Right cardiac atrium (tissue), 5 donors: ENCODE results near the gene SRP68. TPM values are rescaled to one million over a fixed set of nuclear protein-coding genes. Genes with fewer than 3 reads are reported as not detected.
"Not testable (repeated sequence)": the region's sequence is repeated elsewhere in the genome, so short reads cannot be mapped to it uniquely, and the experiment has no call there.

Experiments used
- ATAC-seq, 2 donors: fragments of 200-7000 bp; cut with Tn5 transposase; one replicate each; pipeline versions ENCODE4 v1.8.0 to v1.9.1; 2020; ENCODE audit warnings: moderate library complexity in 2 of 2, mild to moderate bottlenecking in 1 of 2
- DNase-seq, 3 donors: peaks; one replicate each; pipeline ENCODE4 v3.0.0-alpha.2; 2020
- H3K27ac ChIP-seq: one replicate; pipeline ENCODE4 v1.5.1; 2013; ENCODE audit warnings: mild to moderate bottlenecking, low read length, control low read depth, moderate library complexity
- H3K27me3 ChIP-seq: one replicate; pipeline ENCODE4 v1.6.1; 2013; ENCODE audit not compliant: control insufficient read depth, insufficient read depth
- H3K4me1 ChIP-seq: one replicate; pipeline ENCODE4 v1.6.1; 2013; ENCODE audit warnings: low read length; ENCODE audit not compliant: control insufficient read depth, insufficient read depth
- H3K4me3 ChIP-seq: one replicate; pipeline ENCODE4 v1.5.1; 2013; ENCODE audit warnings: low read length, control low read depth
- H3K9me3 ChIP-seq: one replicate; pipeline ENCODE4 v1.6.1; 2013; ENCODE audit warnings: low read length; ENCODE audit not compliant: control insufficient read depth
- WGBS: extraction: QIAGEN DNeasy Blood & Tissue Kit; methylation state at CpG from one replicate; pipeline ENCODE4 v1.1.7; 2013; 5-methylcytosine and 5-hydroxymethylcytosine counted together
- intact Hi-C, 4 donors: fragments of 100-400 bp; cut with DNase I; formaldehyde crosslinking; loops; one replicate each; pipeline versions ENCODE4 v1.11.0 to v1.14.0; 2022 to 2023
- polyA plus RNA-seq: library from polyadenylated mRNA; stranded (reverse); fragments of 200-250 nt; gene quantifications from one replicate; pipeline ENCODE4 v1.2.3, GENCODE V29; 2013
- total RNA-seq, 4 donors: library from RNA; stranded (reverse); fragmentation: NEBNext Ultra II Directional; extraction: Animal tissue kit (Norgen Biotek cat#: 25700); gene quantifications; one replicate each; pipeline ENCODE4 v1.2.1, GENCODE V29; 2021
- donor health status: healthy with polysubstance abuse.
- donor health status: DM: no; HTN: yes; CAD: no.
- donor health status: DM: no; HTN: no; CAD: no.
- donor health status: DM: no; HTN: yes; CAD: no; lungs with severe emphysema.
- donor health status: DM: yes; HTN: yes; CAD: no.

SRP68 gene
- total and polyA plus RNA-seq, 5 donors, result 34.6 to 63.5 (median 61.3) TPM

- WGBS, result 2% methylated on average over 48 of the region's 48 CpGs
- intact Hi-C loops, result no loop called here
- no peak overlapping the region for H3K4me3 ChIP-seq
- no peak for ATAC-seq
- no peaks in the 10 kb centered on the region for H3K4me1 ChIP-seq
- no peaks in the 10 kb centered on the region for H3K9me3 ChIP-seq
- peak in 1 of 3 donors; percentile 67 for DNase-seq
- H3K27me3 ChIP-seq, result no peaks in the 10 kb centered on the region
- H3K27ac ChIP-seq, result no peak overlapping the region
Measured at GRCh38 chr17:76075364-76076145, 3.2 kb upstream of the SRP68 start.

- DNase-seq (no peak), ATAC-seq (no peak)
- no peak within 1 kb of the TSS for H3K4me3 ChIP-seq
- H3K27me3 ChIP-seq, result no peaks in the 10 kb centered on the region
- no peaks in the 10 kb centered on the region for H3K4me1 ChIP-seq
- intact Hi-C loops, result no loop called here
- H3K9me3 ChIP-seq, result no peaks in the 10 kb centered on the region
- WGBS, result 2% methylated on average over 92 of the region's 92 CpGs
- H3K27ac ChIP-seq, result no peak within 1 kb of the TSS
Measured at GRCh38 chr17:76074390-76075363, 2.4 kb upstream of the SRP68 start, which contains the start of gene GALR2. Gene GALR2 (plus strand): TSS chr17:76074781. CDS start chr17:76074884, 103 bp downstream.

- ATAC-seq, result no peak
- peak overlapping the region; percentile 76 for H3K4me3 ChIP-seq
- H3K27ac ChIP-seq, result peak overlapping the region; percentile 10
- WGBS, result 13% methylated on average over 15 of the region's 15 CpGs
- no peaks in the 10 kb centered on the region for H3K9me3 ChIP-seq
- intact Hi-C loops, result loop anchor here in 1 of 4 donors (2.0 kb wide), 1 partner anchor 19 kb away; no protein-coding TSS in a partner anchor
- DNase-seq, result no peak
- H3K27me3 ChIP-seq, result no peaks in the 10 kb centered on the region
- H3K4me1 ChIP-seq, result no peaks in the 10 kb centered on the region
Measured at GRCh38 chr17:76071531-76072147, 678 bp downstream of the SRP68 start.

GRCh38 chr17:76065775-76066174 lies 6.5 kb downstream of the SRP68 start:
- Histone ChIP-seq H3K27ac (no peak overlapping the region), H3K9me3 (no peaks in the 10 kb centered on the region), H3K27me3 (no peaks in the 10 kb centered on the region), H3K4me1 (no peaks in the 10 kb centered on the region), H3K4me3 (no peak overlapping the region)
- no peak for DNase-seq
- ATAC-seq, result no peak
- intact Hi-C loops, result no loop called here
- 89% methylated on average over 4 of the region's 4 CpGs for WGBS

- WGBS, result 87% methylated on average over 15 of the region's 15 CpGs
Measured at GRCh38 chr17:76063875-76064546, 8.3 kb downstream of the SRP68 start.

DNA sequence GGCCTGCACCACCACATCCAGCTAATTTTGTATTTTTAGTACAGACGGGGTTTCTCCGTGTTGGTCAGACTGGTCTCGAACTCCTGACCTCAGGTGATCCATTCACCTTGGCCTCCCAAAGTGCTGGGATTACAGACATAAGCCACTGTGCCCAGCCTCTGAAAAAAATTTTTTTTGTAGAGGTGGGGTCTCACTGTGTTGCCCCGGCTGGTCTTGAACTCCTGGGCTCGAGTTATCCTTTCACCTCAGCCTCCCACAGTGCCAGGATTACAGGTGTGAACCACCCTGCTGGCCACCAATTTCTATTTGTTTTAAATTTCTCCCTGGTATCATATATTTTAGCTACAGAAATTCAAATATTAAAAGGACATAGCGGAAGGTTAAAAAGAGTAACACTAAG lies 14.1 kb downstream of the SRP68 start:
- H3K4me3 ChIP-seq, intact Hi-C loops, ATAC-seq, H3K27me3 ChIP-seq, DNase-seq, H3K9me3 ChIP-seq, H3K27ac ChIP-seq, H3K4me1 ChIP-seq: not testable (repeated sequence)
- 89% methylated on average over 6 of the region's 6 CpGs for WGBS

More at GRCh38 chr17:76063875-76064546, 8.3 kb downstream of the SRP68 start:
- DNase-seq, result no peak
- Histone ChIP-seq H3K4me1 (no peaks in the 10 kb centered on the region), H3K27me3 (no peaks in the 10 kb centered on the region), H3K4me3 (no peak overlapping the region), H3K9me3 (no peaks in the 10 kb centered on the region), H3K27ac (no peak overlapping the region)
- no peak for ATAC-seq
- intact Hi-C loops, result no loop called here

DNA sequence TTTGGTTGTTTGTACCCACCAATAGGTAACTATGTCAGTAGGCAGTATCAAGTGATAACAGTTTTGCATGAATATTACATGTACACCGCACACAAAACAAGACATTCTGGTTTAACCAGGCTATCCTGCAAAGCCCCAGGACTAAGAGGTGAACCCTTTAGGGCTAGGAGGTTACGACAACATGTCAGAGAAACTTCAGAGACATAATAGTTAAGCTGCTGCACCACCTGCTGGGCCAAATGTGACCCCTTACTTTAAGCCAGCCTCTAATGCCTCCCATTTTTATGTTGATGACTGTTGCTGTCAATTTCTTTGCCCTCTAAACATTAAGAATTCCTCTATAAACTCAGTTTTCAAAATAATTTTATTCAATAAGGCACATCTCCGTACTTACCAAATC lies 15.4 kb downstream of the SRP68 start:
- DNase-seq, result no peak
- Histone ChIP-seq H3K4me1 (no peaks in the 10 kb centered on the region), H3K27me3 (no peaks in the 10 kb centered on the region), H3K4me3 (no peak overlapping the region), H3K27ac (no peak overlapping the region), H3K9me3 (no peaks in the 10 kb centered on the region)
- intact Hi-C loops, result no loop called here
- 92% methylated on average over 3 of the region's 3 CpGs for WGBS
- ATAC-seq, result no peak

- intact Hi-C loops, result no loop called here
- no peak for DNase-seq
- Histone ChIP-seq H3K27ac (no peak overlapping the region), H3K9me3 (no peaks in the 10 kb centered on the region), H3K4me1 (no peaks in the 10 kb centered on the region), H3K4me3 (no peak overlapping the region), H3K27me3 (no peaks in the 10 kb centered on the region)
- peak in 1 of 2 donors; percentile 61 for ATAC-seq
- WGBS, result 96% methylated on average over 4 of the region's 4 CpGs
Measured at GRCh38 chr17:76054112-76054476, 18.2 kb downstream of the SRP68 start.

DNA sequence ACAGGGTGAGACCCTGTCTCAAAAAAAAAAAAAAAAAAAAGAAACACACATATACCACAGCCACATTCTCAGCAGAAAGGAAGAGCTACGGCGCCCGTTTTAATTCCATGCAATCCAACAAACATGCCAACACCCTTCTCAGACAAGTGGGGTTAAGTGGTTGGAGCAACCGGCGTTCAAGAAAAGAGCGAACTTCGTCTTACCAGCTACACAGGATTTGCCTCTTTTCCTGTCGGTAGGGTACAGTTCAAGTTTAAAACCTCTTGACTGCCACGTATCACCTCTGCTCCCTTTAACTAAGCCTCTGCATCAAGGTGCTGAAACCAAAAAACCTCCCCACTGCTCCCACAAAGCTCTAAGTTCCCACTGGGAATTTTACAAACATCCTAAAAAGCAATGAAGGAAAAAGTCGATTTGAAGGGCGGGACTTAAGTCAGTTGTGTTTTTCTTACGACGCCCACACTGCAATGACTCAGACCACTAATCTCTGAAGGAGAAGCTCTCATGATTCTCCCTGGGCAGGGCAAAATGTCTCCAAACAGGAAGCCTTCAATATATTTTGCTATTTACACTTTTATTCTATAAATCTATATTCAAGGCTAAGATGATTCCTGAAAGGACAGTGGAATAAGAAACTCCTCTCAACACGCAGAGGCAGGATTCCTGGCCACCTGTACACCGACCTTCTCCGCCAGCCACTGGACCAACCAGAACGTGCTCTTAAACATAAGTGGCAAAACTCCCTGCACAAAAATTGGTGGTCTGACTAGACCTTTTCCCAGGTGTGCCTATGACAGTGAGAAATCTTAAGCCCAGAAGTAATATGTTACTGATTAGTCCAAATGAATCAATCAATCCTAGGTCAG lies 18.8 kb downstream of the SRP68 start:
- Histone ChIP-seq H3K27ac (no peak overlapping the region), H3K4me3 (no peak overlapping the region), H3K27me3 (no peaks in the 10 kb centered on the region), H3K9me3 (no peaks in the 10 kb centered on the region), H3K4me1 (no peaks in the 10 kb centered on the region)
- DNase-seq, result no peak
- intact Hi-C loops, result no loop called here
- 65% methylated on average over 17 of the region's 17 CpGs for WGBS
- peak in 1 of 2 donors; percentile 71 for ATAC-seq

- intact Hi-C loops, result no loop called here
- Histone ChIP-seq H3K27ac (no peak overlapping the region), H3K4me1 (no peaks in the 10 kb centered on the region), H3K9me3 (no peaks in the 10 kb centered on the region), H3K27me3 (no peaks in the 10 kb centered on the region), H3K4me3 (no peak overlapping the region)
- ATAC-seq (no peak), DNase-seq (no peak)
- 90% methylated on average over 6 of the region's 6 CpGs for WGBS
Measured at GRCh38 chr17:76051561-76051960, 20.8 kb downstream of the SRP68 start.
